Natural killer cell (primary cell): ENCODE measurements around the gene NOTUM. TPM values are rescaled to one million over a fixed set of nuclear protein-coding genes. Genes with fewer than 3 reads are reported as not detected.
A peak's percentile ranks its signal among the peaks of the same experiment; 100 is the strongest.

Source experiments
- ATAC-seq, 3 donors: fragments of 150-1000 bp in 2 of 3; fragments of 200-7000 bp in 1 of 3; cut with Tn5 transposase; 1 replicate in 1 of 3; 2 replicates in 2 of 3; pipeline ENCODE4 v1.10.0; 2021; ENCODE audit warnings: mild to moderate bottlenecking in 2 of 3, moderate library complexity in 2 of 3
- DNase-seq, 2 donors: peaks; one replicate each; pipeline versions ENCODE4 v3.0.0 to v3.0.0-alpha.2; 2013 to 2021; ENCODE audit warnings: mixed read lengths in 1 of 2
- H3K27ac ChIP-seq: one replicate; pipeline ENCODE4 v1.5.1; 2013; ENCODE audit warnings: mild to moderate bottlenecking, low read length
- H3K27me3 ChIP-seq: one replicate; pipeline ENCODE4 v1.6.1; 2013; ENCODE audit warnings: low read length; ENCODE audit not compliant: control insufficient read depth, insufficient read depth
- H3K36me3 ChIP-seq: one replicate; pipeline ENCODE4 v1.6.1; 2013; ENCODE audit warnings: low read length; ENCODE audit not compliant: control insufficient read depth, insufficient read depth
- H3K4me1 ChIP-seq: one replicate; pipeline ENCODE4 v1.6.1; 2013; ENCODE audit warnings: low read length; ENCODE audit not compliant: control insufficient read depth, insufficient read depth
- H3K4me3 ChIP-seq: one replicate; pipeline ENCODE4 v1.5.1; 2013; ENCODE audit warnings: low read length
- H3K9me3 ChIP-seq: one replicate; pipeline ENCODE4 v1.6.1; 2013; ENCODE audit warnings: low read length; ENCODE audit not compliant: control insufficient read depth, insufficient read depth
- H3K27ac Mint-ChIP-seq, 2 donors: one replicate each; pipeline ENCODE4 v1.8.0; 2022; ENCODE audit warnings: mild to moderate bottlenecking in 2 of 2, mixed read lengths in 2 of 2, moderate library complexity in 1 of 2
- H3K27me3 Mint-ChIP-seq, 2 donors: one replicate each; pipeline ENCODE4 v1.8.0; 2022; ENCODE audit warnings: low read depth in 2 of 2, mixed read lengths in 2 of 2
- H3K36me3 Mint-ChIP-seq: one replicate; pipeline ENCODE4 v1.8.0; 2022; ENCODE audit warnings: mixed read lengths
- H3K4me1 Mint-ChIP-seq, 2 donors: one replicate each; pipeline ENCODE4 v1.8.0; 2022; ENCODE audit warnings: mixed read lengths in 2 of 2
- H3K4me3 Mint-ChIP-seq: one replicate; pipeline ENCODE4 v1.8.0; 2022; ENCODE audit warnings: mild to moderate bottlenecking, moderate library complexity, mixed read lengths
- H3K9me3 Mint-ChIP-seq, 2 donors: one replicate each; pipeline ENCODE4 v1.8.0; 2022; ENCODE audit warnings: mixed read lengths in 2 of 2
- CTCF ChIP-seq: fragments of 200-600 bp; IDR thresholded peaks from one replicate; pipeline ENCODE4 v1.8.0; 2022; ENCODE audit warnings: antibody characterized with exemption
- WGBS: methylation state at CpG from one replicate; pipeline ENCODE4 v1.1.7; 2013; ENCODE audit warnings: missing lambda C conversion rate; ENCODE audit not compliant: insufficient coverage; 5-methylcytosine and 5-hydroxymethylcytosine counted together
- intact Hi-C: fragments of 100-400 bp; cut with micrococcal nuclease; formaldehyde crosslinking; loops from one replicate; pipeline ENCODE4 v1.14.2; 2022
- total RNA-seq, 4 donors: library from RNA; stranded (reverse); fragments of 120-200 nt in 1 of 4; gene quantifications; one replicate each; pipeline versions ENCODE4 v1.2.3 to v1.2.4, GENCODE V29; 2013 to 2022

Gene NOTUM
- total RNA-seq, 3 donors from 2014 or later (not counting 1 experiment from before 2014, with no cell fraction given) = not detected

GRCh38 chr17:81939218-81939617 is 21.8 kb downstream of the NOTUM start:
- Mint-ChIP-seq H3K4me1 (peaks cover 0 to 7% of the 10 kb centered on the region in 2 donors), H3K36me3 (no peaks in the 10 kb centered on the region), H3K27me3 (peaks cover 0 to 3% of the 10 kb centered on the region in 2 donors), H3K4me3 (no peak overlapping the region), H3K9me3 (no peaks in the 10 kb centered on the region), H3K27ac (no peak overlapping the region)
- H3K4me3 ChIP-seq = no peak overlapping the region
- no peaks in the 10 kb centered on the region for H3K9me3 ChIP-seq
- H3K27ac ChIP-seq = no peak overlapping the region
- WGBS = 48% methylated on average over 15 of the region's 15 CpGs
- intact Hi-C loops = no loop called here
- peaks cover 12% of the 10 kb centered on the region for H3K4me1 ChIP-seq
- peaks cover 6% of the 10 kb centered on the region for H3K27me3 ChIP-seq
- DNase-seq (no peak), ATAC-seq (no peak)
- H3K36me3 ChIP-seq = no peaks in the 10 kb centered on the region
- no peak for TF ChIP-seq CTCF

GRCh38 chr17:81935709-81936084 is 25.3 kb downstream of the NOTUM start:
- Histone ChIP-seq H3K9me3 (no peaks in the 10 kb centered on the region), H3K4me1 (peaks cover 12% of the 10 kb centered on the region), H3K27ac (no peak overlapping the region), H3K27me3 (peaks cover 6% of the 10 kb centered on the region), H3K4me3 (no peak overlapping the region), H3K36me3 (no peaks in the 10 kb centered on the region)
- H3K4me1 Mint-ChIP-seq = peaks cover 0 to 7% of the 10 kb centered on the region in 2 donors
- H3K27me3 Mint-ChIP-seq = peaks cover 0 to 14% of the 10 kb centered on the region in 2 donors
- no peak for TF ChIP-seq CTCF
- no peaks in the 10 kb centered on the region for H3K36me3 Mint-ChIP-seq
- DNase-seq = no peak
- H3K9me3 Mint-ChIP-seq = no peaks in the 10 kb centered on the region
- H3K4me3 Mint-ChIP-seq = peak overlapping the region; percentile 40
- intact Hi-C loops = no loop called here
- ATAC-seq = no peak
- WGBS = 94% methylated on average over 6 of the region's 6 CpGs
- peak overlapping the region in 1 of 2 donors; percentile 49 for H3K27ac Mint-ChIP-seq

- 96% methylated on average over 37 of the region's 38 CpGs for WGBS
- Mint-ChIP-seq H3K36me3 (no peaks in the 10 kb centered on the region), H3K9me3 (no peaks in the 10 kb centered on the region), H3K27me3 (peaks cover 0 to 15% of the 10 kb centered on the region in 2 donors), H3K4me1 (peaks cover 0 to 7% of the 10 kb centered on the region in 2 donors), H3K27ac (no peak overlapping the region), H3K4me3 (no peak overlapping the region)
- Histone ChIP-seq H3K9me3 (no peaks in the 10 kb centered on the region), H3K4me3 (no peak overlapping the region), H3K4me1 (peaks cover 12% of the 10 kb centered on the region), H3K27ac (no peak overlapping the region), H3K36me3 (no peaks in the 10 kb centered on the region), H3K27me3 (peaks cover 6% of the 10 kb centered on the region)
- DNase-seq = no peak
- intact Hi-C loops = no loop called here
- no peak for ATAC-seq
- no peak for TF ChIP-seq CTCF
These were observed 25.9 kb downstream of the NOTUM start for GRCh38 chr17:81934850-81935708.
